ENCODE measurements around the gene AKAP6. TPM values are rescaled to one million over a fixed set of nuclear protein-coding genes. Genes with fewer than 3 reads are reported as not detected.

The AKAP6 gene
- total and polyA plus RNA-seq, 2 of the 8 experiments (the other 6 are each of a cell fraction or from before 2014, with no cell fraction given), result 0.09 to 0.89 TPM

- TF ChIP-seq BACH1 (IDR thresholded peaks at IDR 0.05; ENCODE audit: low read length) (no peak), MAFK (IDR thresholded peaks at IDR 0.05; ENCODE audit: low read depth, low read length) (no peak), RNF2 (IDR thresholded peaks at IDR 0.05; ENCODE audit: borderline replicate concordance, low read depth, low read length, missing control alignments, poor library complexity, severe bottlenecking) (no peak), YY1 (IDR thresholded peaks at IDR 0.05; ENCODE audit: low read depth, low read length) (no peak), RFX5 (IDR thresholded peaks at IDR 0.05; ENCODE audit: borderline replicate concordance, low read depth, low read length) (no peak)
These were observed 25.6 kb downstream of the AKAP6 start (continued) for GRCh38 chr14:32354716-32355115.
